Sigmoid colon (tissue), 3 donors: ENCODE measurements around the gene CIAO2A.

Experiments used
- POLR2A ChIP-seq, 2 donors: fragments of 450-650 bp; IDR thresholded peaks; one replicate each; pipeline ENCODE4 v1.6.1; 2016; ENCODE audit warnings: antibody characterized with exemption in 2 of 2, mild to moderate bottlenecking in 2 of 2, moderate library complexity in 2 of 2
- TF ChIP-seq, protein P1 (sequence below), 4 experiments: fragments of 450-650 bp in 3 of 4; fragments of 200-600 bp in 1 of 4; IDR thresholded peaks; one replicate each; pipeline ENCODE4 v1.5.1; 2016 to 2019; ENCODE audit warnings: antibody characterized with exemption in 4 of 4, mild to moderate bottlenecking in 3 of 4, moderate library complexity in 2 of 4

DNA sequence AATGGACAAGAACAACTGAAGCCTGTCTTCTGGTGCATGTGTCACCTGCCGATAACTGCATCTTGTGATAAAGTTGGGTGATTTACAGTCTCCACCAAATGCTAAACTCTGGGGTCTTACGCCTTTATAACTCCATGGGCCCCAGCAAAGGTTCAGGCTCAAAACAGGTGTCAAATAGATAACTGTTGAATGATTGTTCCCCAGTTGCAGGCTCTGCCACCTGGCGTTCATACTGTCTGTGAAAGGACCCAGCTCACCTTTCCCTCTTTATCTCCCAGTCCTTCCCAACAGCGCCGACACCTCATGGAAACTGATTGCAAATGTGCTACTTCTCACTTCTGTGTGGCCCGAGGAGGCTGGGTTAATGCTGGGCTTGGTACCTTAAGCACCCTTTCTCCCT is 49.6 kb upstream of the CIAO2A start:
- TF ChIP-seq, protein P1, sequence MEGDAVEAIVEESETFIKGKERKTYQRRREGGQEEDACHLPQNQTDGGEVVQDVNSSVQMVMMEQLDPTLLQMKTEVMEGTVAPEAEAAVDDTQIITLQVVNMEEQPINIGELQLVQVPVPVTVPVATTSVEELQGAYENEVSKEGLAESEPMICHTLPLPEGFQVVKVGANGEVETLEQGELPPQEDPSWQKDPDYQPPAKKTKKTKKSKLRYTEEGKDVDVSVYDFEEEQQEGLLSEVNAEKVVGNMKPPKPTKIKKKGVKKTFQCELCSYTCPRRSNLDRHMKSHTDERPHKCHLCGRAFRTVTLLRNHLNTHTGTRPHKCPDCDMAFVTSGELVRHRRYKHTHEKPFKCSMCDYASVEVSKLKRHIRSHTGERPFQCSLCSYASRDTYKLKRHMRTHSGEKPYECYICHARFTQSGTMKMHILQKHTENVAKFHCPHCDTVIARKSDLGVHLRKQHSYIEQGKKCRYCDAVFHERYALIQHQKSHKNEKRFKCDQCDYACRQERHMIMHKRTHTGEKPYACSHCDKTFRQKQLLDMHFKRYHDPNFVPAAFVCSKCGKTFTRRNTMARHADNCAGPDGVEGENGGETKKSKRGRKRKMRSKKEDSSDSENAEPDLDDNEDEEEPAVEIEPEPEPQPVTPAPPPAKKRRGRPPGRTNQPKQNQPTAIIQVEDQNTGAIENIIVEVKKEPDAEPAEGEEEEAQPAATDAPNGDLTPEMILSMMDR (IDR thresholded peaks at IDR 0.05) = no peak
- no peak for TF ChIP-seq POLR2A (IDR thresholded peaks at IDR 0.05)
